Osteoblast (primary cell): ENCODE data around the gene ATOSA. TPM values are rescaled to one million over a fixed set of nuclear protein-coding genes. Genes with fewer than 3 reads are reported as not detected.
A peak's percentile ranks its signal among the peaks of the same experiment; 100 is the strongest.

Experiments
- DNase-seq: peaks from one replicate; pipeline ENCODE4 v3.0.0; 2011; ENCODE audit warnings: low spot score, mixed read lengths; ENCODE audit not compliant: insufficient read length; ENCODE audit errors: missing footprints
- H2AFZ ChIP-seq: 2 replicates; pipeline ENCODE4 v1.6.0; 2011; ENCODE audit warnings: mild to moderate bottlenecking, low read length
- H3K27ac ChIP-seq: 2 replicates; pipeline ENCODE4 v1.5.1; 2011; ENCODE audit warnings: mild to moderate bottlenecking, low read depth, low read length, moderate library complexity
- H3K27me3 ChIP-seq: 2 replicates; pipeline ENCODE4 v1.6.0; 2012; ENCODE audit warnings: mild to moderate bottlenecking, control low read depth, inconsistent platforms, low read length, moderate library complexity; ENCODE audit not compliant: insufficient read depth
- H3K36me3 ChIP-seq: 2 replicates; pipeline ENCODE4 v1.5.1; 2011; ENCODE audit warnings: mild to moderate bottlenecking, low read length, control low read depth, moderate library complexity; ENCODE audit not compliant: insufficient read depth
- H3K4me1 ChIP-seq: 2 replicates; pipeline ENCODE4 v1.5.1; 2011; ENCODE audit warnings: mild to moderate bottlenecking, low read length, control low read depth, moderate library complexity; ENCODE audit not compliant: insufficient read depth
- H3K4me2 ChIP-seq: 2 replicates; pipeline ENCODE4 v1.6.0; 2011; ENCODE audit warnings: mild to moderate bottlenecking, low read length; ENCODE audit not compliant: insufficient read depth
- H3K4me3 ChIP-seq: fragments of 200-600 bp; sonication (generic); 3 replicates; pipeline ENCODE4 v1.5.1; 2012; ENCODE audit warnings: mild to moderate bottlenecking, low read length, inconsistent platforms; ENCODE audit not compliant: insufficient read depth
- H3K79me2 ChIP-seq: 2 replicates; pipeline ENCODE4 v1.6.0; 2012; ENCODE audit warnings: mild to moderate bottlenecking, low read length, control low read depth, inconsistent platforms; ENCODE audit not compliant: insufficient read depth
- H3K9me3 ChIP-seq: 2 replicates; pipeline ENCODE4 v1.5.1; 2011; ENCODE audit warnings: low read depth, low read length, control low read depth
- H4K20me1 ChIP-seq: 2 replicates; pipeline ENCODE4 v1.6.0; 2012; ENCODE audit warnings: mild to moderate bottlenecking, low read length, control low read depth; ENCODE audit not compliant: insufficient read depth
- CTCF ChIP-seq: IDR thresholded peaks from 2 replicates; pipeline ENCODE4 v1.5.1; 2011; ENCODE audit warnings: mild to moderate bottlenecking, low read depth, low read length, moderate library complexity; ENCODE audit errors: extremely low read depth
- total RNA-seq: library from RNA; depleted of rRNA; stranded (reverse); fragments of >200 nt; gene quantifications from 2 replicates; pipeline ENCODE4 v1.2.3, GENCODE V29; 2012

The ATOSA gene
- total RNA-seq, 1 donor: 34.4 TPM

- H3K36me3 ChIP-seq: no peaks in the 10 kb centered on the region
- no peak for DNase-seq
- H3K4me3 ChIP-seq: no peak overlapping the region
- peaks cover 16% of the 10 kb centered on the region for H3K27me3 ChIP-seq
- H2AFZ ChIP-seq: no peak overlapping the region
- H3K79me2 ChIP-seq: peaks cover 19% of the 10 kb centered on the region
- no peaks in the 10 kb centered on the region for H3K9me3 ChIP-seq
- no peaks in the 10 kb centered on the region for H4K20me1 ChIP-seq
- no peak overlapping the region for H3K4me2 ChIP-seq
- H3K27ac ChIP-seq: no peak overlapping the region
- TF ChIP-seq CTCF: no peak
- peaks cover 17% of the 10 kb centered on the region for H3K4me1 ChIP-seq
Observed at GRCh38 chr15:52681441-52681840, 2.3 kb upstream of the ATOSA start.

GRCh38 chr15:52680761-52681160 is 1.6 kb upstream of the ATOSA start:
- Histone ChIP-seq H3K27me3 (peaks cover 16% of the 10 kb centered on the region), H4K20me1 (no peaks in the 10 kb centered on the region), H3K27ac (no peak overlapping the region), H3K4me1 (peaks cover 17% of the 10 kb centered on the region), H3K36me3 (peaks cover 7% of the 10 kb centered on the region), H3K4me2 (no peak overlapping the region), H2AFZ (no peak overlapping the region), H3K79me2 (peaks cover 25% of the 10 kb centered on the region), H3K4me3 (no peak overlapping the region), H3K9me3 (no peaks in the 10 kb centered on the region)
- DNase-seq: no peak
- TF ChIP-seq CTCF: no peak

GRCh38 chr15:52680041-52680391 is 828 bp upstream of the ATOSA start:
- no peaks in the 10 kb centered on the region for H3K9me3 ChIP-seq
- DNase-seq: peak; percentile 58
- H3K27ac ChIP-seq: peak overlapping the region; percentile 81
- peaks cover 16% of the 10 kb centered on the region for H3K27me3 ChIP-seq
- H4K20me1 ChIP-seq: no peaks in the 10 kb centered on the region
- H3K79me2 ChIP-seq: peaks cover 29% of the 10 kb centered on the region
- peak overlapping the region; percentile 97 for H3K4me2 ChIP-seq
- peaks cover 17% of the 10 kb centered on the region for H3K4me1 ChIP-seq
- H3K36me3 ChIP-seq: peaks cover 12% of the 10 kb centered on the region
- no peak for TF ChIP-seq CTCF
- H2AFZ ChIP-seq: peak overlapping the region; percentile 92
- H3K4me3 ChIP-seq: peak overlapping the region; percentile 87

- peak overlapping the region; percentile 81 for H3K27ac ChIP-seq
- no peak for TF ChIP-seq CTCF
- peaks cover 16% of the 10 kb centered on the region for H3K27me3 ChIP-seq
- H3K79me2 ChIP-seq: peaks cover 31% of the 10 kb centered on the region
- peak overlapping the region; percentile 83 for H2AFZ ChIP-seq
- DNase-seq: peak; percentile 92
- peaks cover 17% of the 10 kb centered on the region for H3K36me3 ChIP-seq
- H4K20me1 ChIP-seq: no peaks in the 10 kb centered on the region
- peak overlapping the region; percentile 97 for H3K4me2 ChIP-seq
- H3K9me3 ChIP-seq: no peaks in the 10 kb centered on the region
- H3K4me1 ChIP-seq: peaks cover 17% of the 10 kb centered on the region
- H3K4me3 ChIP-seq: peak overlapping the region; percentile 87
Observed at GRCh38 chr15:52678468-52679231, 538 bp downstream of the ATOSA start.
